PC-3 (cell line): ENCODE measurements around the gene HNRNPL. TPM values are rescaled to one million over a fixed set of nuclear protein-coding genes. Genes with fewer than 3 reads are reported as not detected.

Experiments
- ATAC-seq: fragments of 200-7000 bp; cut with Tn5 transposase; 2 replicates; pipeline ENCODE4 v1.9.1; 2020; ENCODE audit warnings: mild to moderate bottlenecking, moderate library complexity
- BruUV-seq: library from RNA; stranded (reverse); fragments of 400-500 nt; replicated peaks from 2 replicates; lab custom pipeline; 2021; lab: Mats Ljungman, UMichigan
- CTCF ChIA-PET: fragments of 300-600 bp; sonication (Branson Sonifier 250); formaldehyde crosslinking; loops from one replicate; lab custom pipeline; 2022; ENCODE audit warnings: antibody characterized with exemption; lab: Charles Lee
- POLR2A ChIA-PET: fragments of 300-600 bp; sonication (Branson Sonifier 250); formaldehyde crosslinking; loops from one replicate; lab custom pipeline; 2022; ENCODE audit warnings: antibody characterized with exemption; ENCODE audit not compliant: unreplicated experiment; lab: Charles Lee
- DNase-seq: peaks from one replicate; pipeline ENCODE4 v3.0.0-alpha.2; 2015
- H2AFZ ChIP-seq: fragments of 300-600 bp; sonication (generic); 2 replicates; pipeline ENCODE4 v1.6.0; 2016; ENCODE audit warnings: antibody characterized with exemption, low read length
- H3F3A ChIP-seq: fragments of 300-600 bp; sonication (generic); one replicate; pipeline ENCODE4 v1.6.0; 2017; ENCODE audit warnings: antibody characterized with exemption, low read length, control low read depth, mild to moderate bottlenecking; ENCODE audit not compliant: unreplicated experiment
- H3K27ac ChIP-seq: fragments of 300-600 bp; sonication (generic); 2 replicates; pipeline ENCODE4 v1.5.1; 2016; ENCODE audit warnings: mild to moderate bottlenecking, low read length
- H3K27me3 ChIP-seq: fragments of 300-600 bp; sonication (generic); 2 replicates; pipeline ENCODE4 v1.6.1; 2016; ENCODE audit warnings: low read length, mixed read lengths
- H3K36me3 ChIP-seq: fragments of 300-600 bp; sonication (generic); 2 replicates; pipeline ENCODE4 v1.6.1; 2016; ENCODE audit warnings: low read depth, mixed run types, low read length, mixed read lengths
- H3K4me1 ChIP-seq: fragments of 300-600 bp; sonication (generic); 2 replicates; pipeline ENCODE4 v1.5.1; 2016; ENCODE audit warnings: low read length; ENCODE audit not compliant: insufficient read depth
- H3K4me2 ChIP-seq: fragments of 300-600 bp; sonication (generic); 2 replicates; pipeline ENCODE4 v1.6.0; 2016; ENCODE audit warnings: low read length
- H3K4me3 ChIP-seq: fragments of 300-600 bp; sonication (generic); 2 replicates; pipeline ENCODE4 v1.5.1; 2016; ENCODE audit warnings: mild to moderate bottlenecking, low read length, mixed read lengths
- H3K79me2 ChIP-seq: fragments of 300-600 bp; sonication (generic); 2 replicates; pipeline ENCODE4 v1.6.1; 2017; ENCODE audit warnings: low read length, mixed read lengths
- H3K9ac ChIP-seq: fragments of 300-600 bp; sonication (generic); 2 replicates; pipeline ENCODE4 v1.6.0; 2016; ENCODE audit warnings: mild to moderate bottlenecking, low read length
- H3K9me2 ChIP-seq: fragments of 300-600 bp; sonication (generic); replicated peaks from 2 replicates; pipeline ENCODE4 v1.6.1; 2016; ENCODE audit warnings: mixed run types, low read length, mixed read lengths
- H3K9me3 ChIP-seq: fragments of 300-600 bp; sonication (generic); 2 replicates; pipeline ENCODE4 v1.6.1; 2016; ENCODE audit warnings: low read length, mixed read lengths
- H4K20me1 ChIP-seq: fragments of 300-600 bp; sonication (generic); 2 replicates; pipeline ENCODE4 v1.6.1; 2016; ENCODE audit warnings: low read length, mixed read lengths
- CTCF ChIP-seq: fragments of 300-600 bp; sonication (generic); conservative IDR thresholded peaks from 2 replicates; pipeline ENCODE4 v1.5.1; 2017; ENCODE audit warnings: antibody characterized with exemption, low read depth, mild to moderate bottlenecking, low read length
- EZH2 ChIP-seq: fragments of 300-600 bp; sonication (generic); IDR thresholded peaks from one replicate; pipeline ENCODE4 v1.6.1; 2017; ENCODE audit warnings: antibody characterized with exemption, mild to moderate bottlenecking, low read length; ENCODE audit not compliant: unreplicated experiment
- EZH2phosphoT487 ChIP-seq: fragments of 300-600 bp; sonication (generic); IDR thresholded peaks from 2 replicates; pipeline ENCODE4 v1.6.1; 2018; ENCODE audit warnings: mild to moderate bottlenecking, antibody characterized with exemption, low read length, borderline replicate concordance
- intact Hi-C: fragments of 100-400 bp; cut with micrococcal nuclease; formaldehyde crosslinking; loops from 2 replicates; pipeline ENCODE4 v1.9.0; 2023
- total RNA-seq: library from RNA; depleted of rRNA; stranded (reverse); fragments of >200 nt; gene quantifications from 2 replicates; pipeline ENCODE4 v1.2.3, GENCODE V29; 2014

Gene HNRNPL
- total RNA-seq, 1 experiment from 2014 or later: 315 TPM

DNA sequence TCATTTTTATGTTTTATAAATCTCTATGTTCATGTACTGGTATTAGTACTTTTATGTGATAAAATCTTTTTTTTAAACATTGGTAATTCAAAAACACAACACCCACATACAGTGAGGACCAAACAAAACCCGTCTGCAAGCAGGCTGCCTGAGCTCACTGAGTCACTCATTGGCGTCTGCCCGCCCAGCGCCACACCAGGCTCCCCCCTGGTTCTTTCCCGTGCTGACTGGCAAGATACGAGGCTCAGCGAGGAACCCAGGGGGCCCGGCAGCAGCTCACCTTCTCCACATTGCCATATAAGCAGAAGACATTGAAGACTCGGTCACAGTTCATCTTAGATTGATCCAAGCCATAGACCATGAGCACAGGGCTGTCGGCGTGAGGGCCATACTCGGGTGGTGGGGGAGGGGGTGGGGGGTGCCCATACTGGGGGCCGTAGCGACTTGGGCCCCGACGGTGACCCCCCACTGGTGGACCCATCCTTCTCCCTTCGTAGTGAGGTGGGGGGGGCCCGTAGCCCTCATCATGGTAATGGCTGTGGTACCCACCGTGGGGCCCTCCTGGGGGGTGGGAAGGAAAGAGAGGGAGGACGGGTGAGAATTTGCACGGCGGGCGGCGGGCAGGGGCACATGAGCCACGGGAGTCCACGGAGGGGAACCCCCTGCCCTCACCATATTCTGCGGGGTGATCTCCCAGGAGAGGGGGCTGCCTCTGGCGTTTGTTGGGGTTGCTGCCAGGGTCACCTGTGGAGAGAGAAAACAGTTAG is 9.8 kb downstream of the HNRNPL start:
- no peak overlapping the region for H3K4me3 ChIP-seq
- BruUV-seq: no TSS peak
- intact Hi-C loops: loop anchor here (5.0 kb wide), 2 partner anchors 108 to 203 kb away; no protein-coding TSS in a partner anchor
- peak overlapping the region; percentile 99 for H3K27ac ChIP-seq
- H3K4me1 ChIP-seq: peaks cover 53% of the 10 kb centered on the region
- H3K27me3 ChIP-seq: no peaks in the 10 kb centered on the region
- no peak overlapping the region for H3K9ac ChIP-seq
- no peak overlapping the region for H3K4me2 ChIP-seq
- TF ChIP-seq CTCF (no peak), EZH2phosphoT487 (no peak), EZH2 (no peak)
- ATAC-seq (no peak), DNase-seq (no peak)
- peaks cover 67% of the 10 kb centered on the region for H3K36me3 ChIP-seq
- no peak overlapping the region for H2AFZ ChIP-seq
- H3K9me3 ChIP-seq: no peaks in the 10 kb centered on the region
- H3K79me2 ChIP-seq: peaks cover 45% of the 10 kb centered on the region
- peaks cover 16% of the 10 kb centered on the region; the same call in 1 of the 2 replicates for H4K20me1 ChIP-seq
- ChIA-PET CTCF (no interaction called here), POLR2A (interaction anchor here (0.6 kb wide), 1 partner anchor 319 kb away, joined by 10 read pairs; no protein-coding TSS in a partner anchor)
- peaks cover 14% of the 10 kb centered on the region for H3F3A ChIP-seq
- no peaks in the 10 kb centered on the region for H3K9me2 ChIP-seq

DNA sequence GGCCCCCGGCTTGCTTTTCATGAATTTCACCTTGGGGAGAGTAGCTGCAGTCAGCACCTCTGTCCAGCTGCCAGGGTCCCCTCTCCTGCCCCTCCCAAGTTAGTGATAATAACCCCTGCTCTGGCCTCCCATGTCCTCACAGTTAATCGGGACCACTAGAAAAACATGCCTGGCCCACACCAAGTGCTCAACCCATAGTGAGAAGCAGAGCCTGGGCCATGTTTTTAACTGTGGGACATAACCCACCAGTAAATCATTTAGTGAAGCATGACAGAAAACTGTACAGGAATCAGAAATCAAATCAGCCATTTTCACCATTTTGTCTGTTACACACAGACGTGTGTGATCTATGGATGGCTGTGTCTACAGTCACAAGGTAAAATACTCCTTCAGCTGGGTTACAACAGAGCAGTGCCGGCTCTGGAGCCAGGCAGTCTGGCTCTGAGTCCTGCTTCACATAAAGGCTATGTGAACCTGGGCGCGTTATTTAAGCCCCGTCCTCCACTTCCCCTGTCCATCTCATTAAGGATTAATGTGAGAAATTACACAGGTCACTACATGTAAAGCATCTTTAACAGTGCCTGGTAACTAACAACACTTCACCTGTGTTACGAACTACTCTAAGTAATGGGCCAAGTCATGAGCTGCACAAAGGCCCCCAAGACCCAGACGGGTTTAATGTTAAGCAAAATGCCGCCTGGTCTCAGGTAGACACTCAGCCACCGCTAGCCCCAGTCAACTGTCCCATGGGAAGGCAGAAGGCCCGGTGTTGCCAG is 10.6 kb downstream of the HNRNPL start:
- Histone ChIP-seq H3K27me3 (no peaks in the 10 kb centered on the region), H3K4me3 (no peak overlapping the region), H3K9ac (peak overlapping the region; percentile 42), H3K9me3 (no peaks in the 10 kb centered on the region), H3F3A (peaks cover 14% of the 10 kb centered on the region), H3K36me3 (peaks cover 59% of the 10 kb centered on the region), H3K4me1 (peaks cover 54% of the 10 kb centered on the region), H3K79me2 (peaks cover 37% of the 10 kb centered on the region), H3K4me2 (peak overlapping the region; percentile 17), H4K20me1 (peaks cover 12% of the 10 kb centered on the region; the same call in 1 of the 2 replicates), H3K9me2 (no peaks in the 10 kb centered on the region), H3K27ac (peak overlapping the region; percentile 99), H2AFZ (no peak overlapping the region)
- intact Hi-C loops: loop anchor here (5.0 kb wide), 2 partner anchors 107 to 202 kb away; no protein-coding TSS in a partner anchor
- BruUV-seq: no TSS peak
- ChIA-PET CTCF (interaction anchor here (0.5 to 0.6 kb wide), 3 partner anchors 12 to 112 kb away, joined by 4 to 5 read pairs (median 5); no protein-coding TSS in a partner anchor), POLR2A (interaction anchor here (0.7 kb wide), 1 partner anchor 192 kb away, joined by 3 read pairs; no protein-coding TSS in a partner anchor)
- no peak for DNase-seq
- no peak for TF ChIP-seq EZH2phosphoT487
- TF ChIP-seq CTCF: peak; percentile 20; the same call in 1 of the 2 replicates
- ATAC-seq: no peak
